MCF 10A (cell line): ENCODE measurements around the gene MYO18B. TPM values are rescaled to one million over a fixed set of nuclear protein-coding genes. Genes with fewer than 3 reads are reported as not detected.

Experiments used
- BruUV-seq: library from RNA; stranded (reverse); fragments of 400-500 nt; replicated peaks from 2 replicates; lab custom pipeline; 2021; lab: Mats Ljungman, UMichigan
- CTCF ChIA-PET: fragments of 300-600 bp; sonication (Branson Sonifier 250); formaldehyde crosslinking; extraction: SDS; loops from one replicate; lab custom pipeline; 2021; ENCODE audit warnings: antibody characterized with exemption, inconsistent platforms; lab: Yijun Ruan, JAX
- POLR2A ChIA-PET: fragments of 300-600, 350-650 bp; sonication (Branson Sonifier 250); formaldehyde crosslinking; extraction: SDS; loops from one replicate; lab custom pipeline; 2020; ENCODE audit warnings: antibody characterized with exemption, inconsistent platforms; lab: Yijun Ruan, JAX
- DNase-seq: peaks from one replicate; pipeline ENCODE4 v3.0.0-alpha.2; 2018; ENCODE audit not compliant: unreplicated experiment
- H3K27ac Mint-ChIP-seq: one replicate; pipeline ENCODE4 v1.8.0; 2022; ENCODE audit warnings: mild to moderate bottlenecking, low read depth, mixed read lengths; ENCODE audit not compliant: unreplicated experiment
- H3K27me3 Mint-ChIP-seq: one replicate; pipeline ENCODE4 v1.8.0; 2022; ENCODE audit warnings: mixed read lengths; ENCODE audit not compliant: insufficient read depth, unreplicated experiment
- H3K36me3 Mint-ChIP-seq: one replicate; pipeline ENCODE4 v1.8.0; 2022; ENCODE audit warnings: mild to moderate bottlenecking, moderate library complexity, mixed read lengths; ENCODE audit not compliant: insufficient read depth, unreplicated experiment
- H3K4me1 Mint-ChIP-seq: one replicate; pipeline ENCODE4 v1.8.0; 2022; ENCODE audit warnings: mixed read lengths; ENCODE audit not compliant: insufficient read depth, unreplicated experiment
- H3K4me3 Mint-ChIP-seq: one replicate; pipeline ENCODE4 v1.8.0; 2022; ENCODE audit warnings: mild to moderate bottlenecking, moderate library complexity, mixed read lengths; ENCODE audit not compliant: unreplicated experiment
- H3K9me3 Mint-ChIP-seq: one replicate; pipeline ENCODE4 v1.8.0; 2022; ENCODE audit warnings: mixed read lengths; ENCODE audit not compliant: unreplicated experiment
- CTCF ChIP-seq: fragments of 200-600 bp; IDR thresholded peaks from one replicate; pipeline ENCODE4 v1.8.0; 2022; ENCODE audit warnings: antibody characterized with exemption, mild to moderate bottlenecking; ENCODE audit not compliant: unreplicated experiment
- intact Hi-C: fragments of 100-400 bp; cut with micrococcal nuclease; formaldehyde crosslinking; loops from 2 replicates; pipeline ENCODE4 v1.14.1; 2022
- total RNA-seq: library from RNA; stranded (reverse); gene quantifications from 2 replicates; pipeline ENCODE4 v1.2.3, GENCODE V29; 2022

The MYO18B gene
- total RNA-seq, 1 experiment from 2014 or later, result 0.07 TPM

DNA sequence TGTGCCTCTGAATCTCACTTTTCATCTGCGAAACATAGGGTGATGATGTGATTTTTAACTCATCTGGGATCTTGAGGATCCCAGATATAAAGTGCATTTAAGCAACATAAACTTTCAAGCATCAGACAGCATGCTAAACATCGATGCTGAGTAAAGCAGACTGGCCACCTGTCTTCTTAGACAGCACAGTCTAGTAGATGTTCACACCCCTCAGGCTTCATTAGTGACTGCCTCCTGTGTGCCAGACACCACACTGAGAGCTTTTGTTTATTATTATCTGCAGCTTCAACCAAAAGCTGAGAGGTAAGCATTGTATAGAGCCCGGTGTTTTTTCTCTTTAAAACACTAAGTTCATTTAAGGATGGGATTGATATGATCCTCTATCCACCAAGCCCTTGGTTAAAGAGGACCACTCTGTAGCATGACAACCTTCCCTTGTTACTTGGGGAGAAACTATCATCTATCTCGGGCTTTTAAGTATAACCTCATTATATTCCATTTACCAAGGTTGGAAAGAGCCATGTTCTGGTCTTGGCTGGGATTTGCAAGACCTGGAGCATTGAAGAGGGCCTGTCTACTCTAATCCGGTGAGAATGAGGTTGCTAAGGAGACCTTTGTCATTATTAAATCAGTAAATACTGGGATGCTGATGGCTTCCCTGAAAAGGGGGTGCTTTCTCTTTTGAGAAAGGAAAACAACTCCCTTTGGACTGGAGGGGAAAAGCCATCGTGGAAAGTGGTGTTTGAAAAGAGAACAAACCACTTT is 313.0 kb downstream of the MYO18B start:
- intact Hi-C loops, result no loop called here

GRCh38 chr22:26055693-26056092 is 313.7 kb downstream of the MYO18B start:
- Mint-ChIP-seq H3K4me3 (no peak overlapping the region), H3K9me3 (peaks cover 4% of the 10 kb centered on the region), H3K27me3 (peaks cover 59% of the 10 kb centered on the region), H3K4me1 (no peaks in the 10 kb centered on the region), H3K36me3 (no peaks in the 10 kb centered on the region), H3K27ac (no peak overlapping the region)
- no peak for DNase-seq
- POLR2A ChIA-PET, result interaction anchor here (0.6 kb wide), 1 partner anchor 140 kb away, joined by 3 read pairs; no protein-coding TSS in a partner anchor
- intact Hi-C loops, result no loop called here
- TF ChIP-seq CTCF, result no peak
- CTCF ChIA-PET, result no interaction called here
- BruUV-seq, result no TSS peak

More for the DNA sequence above, 313.0 kb downstream of the MYO18B start:
- no peaks in the 10 kb centered on the region for H3K4me1 Mint-ChIP-seq
- H3K36me3 Mint-ChIP-seq, result no peaks in the 10 kb centered on the region
- no TSS peak for BruUV-seq
- TF ChIP-seq CTCF, result no peak
- POLR2A ChIA-PET, result no interaction called here
- no peak overlapping the region for H3K27ac Mint-ChIP-seq
- peaks cover 66% of the 10 kb centered on the region for H3K27me3 Mint-ChIP-seq
- peaks cover 7% of the 10 kb centered on the region for H3K9me3 Mint-ChIP-seq
- H3K4me3 Mint-ChIP-seq, result no peak overlapping the region
- CTCF ChIA-PET, result no interaction called here
- DNase-seq, result no peak

DNA sequence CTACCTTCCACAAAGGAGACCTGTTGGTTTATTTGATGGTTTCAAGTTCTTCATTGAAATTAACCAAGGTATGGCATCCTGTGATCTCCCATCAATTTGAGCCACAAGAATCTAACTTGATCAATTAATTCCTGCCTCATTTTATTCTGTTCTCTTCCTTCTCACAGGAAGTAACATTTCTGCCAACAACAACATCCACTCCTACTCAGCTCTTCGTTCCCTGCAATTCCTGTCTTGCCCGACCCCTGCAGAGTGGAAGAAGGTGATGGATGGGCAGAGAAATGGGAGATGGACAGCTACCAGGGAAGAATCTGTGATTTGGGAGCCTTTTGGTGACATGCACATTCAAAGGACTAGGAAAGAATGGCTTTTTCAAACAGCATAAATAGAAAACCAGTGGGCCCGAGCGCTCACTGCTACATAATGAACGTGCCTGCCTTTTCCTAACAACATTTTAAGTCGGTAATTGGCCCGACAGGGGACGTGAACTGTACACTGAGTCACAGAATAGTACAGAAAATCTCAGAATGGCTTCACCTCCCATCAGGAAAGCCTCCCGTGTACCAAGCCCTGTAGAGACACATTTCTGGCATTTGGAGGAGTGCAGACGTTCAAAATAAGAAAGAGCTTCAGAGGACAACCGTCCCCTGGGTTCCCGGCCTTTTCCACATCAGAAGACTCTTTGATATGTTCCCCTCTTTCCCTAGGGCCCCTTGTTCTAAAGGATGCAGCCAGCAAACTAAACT is 314.6 kb downstream of the MYO18B start:
- no peak for TF ChIP-seq CTCF
- BruUV-seq, result no TSS peak
- peaks cover 51% of the 10 kb centered on the region for H3K27me3 Mint-ChIP-seq
- POLR2A ChIA-PET, result no interaction called here
- no peaks in the 10 kb centered on the region for H3K9me3 Mint-ChIP-seq
- DNase-seq, result no peak
- no peaks in the 10 kb centered on the region for H3K36me3 Mint-ChIP-seq
- intact Hi-C loops, result no loop called here
- CTCF ChIA-PET, result no interaction called here
- H3K4me1 Mint-ChIP-seq, result no peaks in the 10 kb centered on the region
- no peak overlapping the region for H3K4me3 Mint-ChIP-seq
- no peak overlapping the region for H3K27ac Mint-ChIP-seq

- BruUV-seq, result no TSS peak
These were observed 315.7 kb downstream of the MYO18B start for GRCh38 chr22:26057731-26058130.

More at GRCh38 chr22:26057731-26058130, 315.7 kb downstream of the MYO18B start:
- Mint-ChIP-seq H3K36me3 (no peaks in the 10 kb centered on the region), H3K9me3 (no peaks in the 10 kb centered on the region), H3K4me3 (no peak overlapping the region), H3K4me1 (no peaks in the 10 kb centered on the region), H3K27me3 (peaks cover 42% of the 10 kb centered on the region), H3K27ac (no peak overlapping the region)
- intact Hi-C loops, result no loop called here
- no peak for DNase-seq
- POLR2A ChIA-PET, result no interaction called here
- no peak for TF ChIP-seq CTCF
- CTCF ChIA-PET, result no interaction called here
